ENCODE measurements around the gene ARHGEF39.
"Not testable (repeated sequence)": the region's sequence is repeated elsewhere in the genome, so short reads cannot be mapped to it uniquely, and the experiment has no call there.

ARHGEF39 gene

DNA sequence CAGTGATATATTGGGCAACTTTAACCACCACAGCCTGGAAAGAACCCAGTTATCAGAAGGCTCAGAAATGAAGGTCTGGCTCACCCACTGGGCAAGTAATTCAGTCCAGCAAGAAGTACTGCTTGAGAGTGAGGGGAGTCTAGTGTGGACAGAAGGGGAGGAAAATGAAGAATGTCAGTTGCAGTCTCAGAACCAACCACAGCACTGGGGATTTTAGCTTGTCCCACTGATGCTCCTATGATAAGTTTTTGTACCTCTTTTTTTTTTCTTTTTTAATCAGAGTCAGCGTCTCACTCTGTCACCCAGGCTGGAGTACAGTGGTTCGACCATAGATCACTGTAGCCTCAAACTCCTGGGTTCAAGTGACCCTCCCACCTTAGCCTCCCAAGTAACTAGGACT is 37.4 kb downstream of the ARHGEF39 start:
- no peak for DNase-seq (ENCODE audit: low read depth in 2 of 3, low spot score in 1 of 3)

DNA sequence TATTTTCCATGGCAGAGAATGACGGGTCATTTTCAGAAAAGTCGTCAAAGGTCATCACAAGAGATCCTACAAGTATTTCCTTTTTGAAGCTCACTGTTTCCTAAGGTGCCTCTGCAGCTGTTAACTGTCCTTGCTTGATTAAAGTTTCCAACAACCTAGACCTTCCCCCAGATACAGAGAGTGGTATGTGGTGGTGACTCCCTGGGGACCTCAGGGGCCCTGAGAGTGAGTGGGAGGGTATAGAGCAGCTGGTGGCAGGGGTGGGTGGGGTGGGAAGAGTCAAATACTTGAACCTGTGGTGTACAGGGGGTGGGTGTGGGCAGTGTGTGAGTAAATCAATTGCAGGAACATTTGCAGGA is 45.2 kb downstream of the ARHGEF39 start:
- peak in 1 of 3 donors; percentile 8 for DNase-seq (ENCODE audit: low read depth in 2 of 3, low spot score in 1 of 3)

DNA sequence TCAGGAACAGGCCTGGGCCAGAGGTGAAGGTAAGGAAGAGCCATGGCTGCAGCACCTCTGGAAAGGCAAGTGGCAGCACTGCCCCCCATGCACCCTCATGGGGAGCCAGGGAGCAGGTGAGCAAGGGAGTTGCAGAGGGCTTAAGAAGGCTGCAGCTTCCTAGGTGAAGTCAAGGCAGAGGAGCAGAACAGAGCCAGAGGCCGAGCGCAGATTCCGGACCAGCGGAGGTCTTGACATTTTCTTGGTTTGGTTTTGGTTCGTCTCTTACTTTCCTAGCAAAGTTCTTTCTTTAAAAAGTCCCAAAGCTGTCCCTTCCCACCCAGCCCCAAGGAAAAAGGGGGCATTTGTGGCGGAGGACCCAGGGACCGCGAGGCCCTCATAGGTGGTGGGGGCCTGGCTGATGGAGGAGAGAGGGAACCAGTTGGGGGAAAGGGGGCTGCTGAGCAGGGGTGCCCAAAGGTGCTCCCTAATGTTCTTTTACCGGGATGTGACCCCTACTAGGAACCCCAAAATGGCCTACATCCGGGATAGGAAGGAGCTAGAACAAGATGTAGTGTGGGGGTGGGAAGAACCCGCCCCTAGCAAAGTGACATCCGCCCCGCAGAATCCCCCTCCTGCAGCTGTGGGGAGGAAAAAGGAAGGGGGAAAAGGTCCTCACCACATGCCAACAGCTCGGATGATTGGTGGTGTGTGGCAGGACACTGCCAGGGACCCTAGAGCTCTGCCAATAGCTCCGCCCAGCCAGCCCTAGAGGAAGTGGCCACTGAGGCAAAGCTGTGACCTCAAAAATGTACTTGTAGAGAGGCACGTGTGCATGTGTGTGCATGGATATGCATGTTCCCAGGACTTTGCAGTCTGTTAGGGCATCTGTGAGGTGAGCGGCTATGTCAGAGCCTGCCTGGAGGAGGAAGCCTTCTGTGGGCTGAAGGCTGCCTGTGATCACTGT is 45.9 kb downstream of the ARHGEF39 start:
- DNase-seq (ENCODE audit: low read depth in 2 of 3, low spot score in 1 of 3) = peak; percentile 7 to 44 (median 21)

DNA sequence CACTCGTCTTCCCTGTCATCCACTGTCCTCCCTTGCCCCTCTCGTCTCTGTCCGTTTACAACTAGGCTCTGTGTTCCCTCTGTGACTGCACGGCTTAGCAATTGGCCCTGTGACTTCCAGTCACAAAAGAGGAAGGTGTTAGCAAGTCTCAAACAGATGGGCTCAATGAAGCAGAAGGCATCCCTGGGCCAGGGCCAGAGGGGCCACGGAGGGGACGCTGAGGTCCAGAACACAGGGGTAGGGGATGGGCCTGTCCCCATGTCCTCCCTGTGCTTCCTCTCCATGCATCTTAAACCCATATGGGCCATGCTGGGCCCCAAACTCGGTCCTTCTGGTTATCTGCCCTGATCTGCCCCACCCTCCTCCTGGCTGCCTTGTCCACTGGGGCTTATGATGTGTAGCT is 46.7 kb downstream of the ARHGEF39 start, which contains the start of gene CD72:
CD72 (minus strand) TSS at position 89 of the 403 bp plus-strand sequence. CDS start 110 bp downstream, outside the sequence.
- DNase-seq (ENCODE audit: low read depth in 2 of 3, low spot score in 1 of 3) = no peak

DNA sequence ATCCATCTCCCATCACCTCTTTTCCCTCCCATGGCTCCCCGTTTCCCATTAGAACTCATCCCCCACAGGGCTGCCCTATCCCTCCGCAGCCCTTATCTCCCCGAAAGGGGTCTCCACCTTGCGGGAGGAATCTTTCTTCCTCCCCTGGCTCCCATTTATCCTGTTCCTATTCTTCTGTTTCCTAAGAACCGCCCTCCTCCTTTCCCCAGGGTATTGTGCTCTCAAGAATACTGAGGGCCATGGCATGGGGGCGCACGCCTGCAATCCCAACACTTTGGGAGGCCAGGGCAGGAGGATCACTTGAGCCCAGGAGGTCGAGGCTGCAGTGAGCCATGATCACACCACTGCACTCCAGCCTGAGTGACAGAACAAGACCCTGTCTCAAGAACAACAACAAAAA is 47.4 kb downstream of the ARHGEF39 start:
- DNase-seq (ENCODE audit: low read depth in 2 of 3, low spot score in 1 of 3) = no peak

DNA sequence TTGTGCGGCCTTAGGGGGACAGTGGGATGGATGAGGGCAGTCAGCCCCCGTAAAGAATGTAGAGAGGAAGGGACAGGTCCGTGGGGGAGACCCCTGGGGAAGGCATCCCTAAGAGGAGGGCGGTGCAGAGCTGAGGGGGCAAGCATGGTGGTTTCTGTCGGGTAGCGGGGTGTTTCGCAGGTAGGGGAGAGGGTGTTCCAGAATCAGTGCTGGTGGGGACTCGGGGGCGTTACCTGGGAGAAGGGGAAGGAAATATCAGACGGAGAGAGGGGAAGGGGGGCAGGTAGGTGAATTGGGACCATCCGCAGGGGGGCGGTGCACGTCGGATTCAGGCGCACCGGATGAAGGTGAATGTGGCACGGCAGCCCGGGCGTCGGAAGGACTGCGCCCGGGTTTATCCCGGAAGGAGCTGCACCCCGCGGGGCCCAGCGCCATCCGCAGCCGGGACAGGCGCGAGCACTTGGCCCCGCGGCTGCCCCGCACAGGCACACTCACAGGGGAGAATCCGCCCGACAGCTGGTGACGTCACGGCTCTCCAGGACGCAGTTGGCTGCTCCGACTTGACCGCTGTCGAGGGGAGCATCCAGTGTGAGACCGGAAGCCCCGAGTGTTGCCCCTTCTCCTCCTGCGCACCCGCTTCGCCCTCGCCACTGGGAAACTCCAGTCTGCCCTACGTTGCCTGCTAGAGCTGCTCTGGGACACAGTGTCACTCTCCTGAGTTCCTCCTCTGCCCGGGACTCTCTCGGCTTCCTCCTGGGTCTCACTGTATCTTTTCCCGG is 48.1 kb downstream of the ARHGEF39 start:
- peak; percentile 31 to 53 (median 44) for DNase-seq (ENCODE audit: low read depth in 2 of 3, low spot score in 1 of 3)

DNA sequence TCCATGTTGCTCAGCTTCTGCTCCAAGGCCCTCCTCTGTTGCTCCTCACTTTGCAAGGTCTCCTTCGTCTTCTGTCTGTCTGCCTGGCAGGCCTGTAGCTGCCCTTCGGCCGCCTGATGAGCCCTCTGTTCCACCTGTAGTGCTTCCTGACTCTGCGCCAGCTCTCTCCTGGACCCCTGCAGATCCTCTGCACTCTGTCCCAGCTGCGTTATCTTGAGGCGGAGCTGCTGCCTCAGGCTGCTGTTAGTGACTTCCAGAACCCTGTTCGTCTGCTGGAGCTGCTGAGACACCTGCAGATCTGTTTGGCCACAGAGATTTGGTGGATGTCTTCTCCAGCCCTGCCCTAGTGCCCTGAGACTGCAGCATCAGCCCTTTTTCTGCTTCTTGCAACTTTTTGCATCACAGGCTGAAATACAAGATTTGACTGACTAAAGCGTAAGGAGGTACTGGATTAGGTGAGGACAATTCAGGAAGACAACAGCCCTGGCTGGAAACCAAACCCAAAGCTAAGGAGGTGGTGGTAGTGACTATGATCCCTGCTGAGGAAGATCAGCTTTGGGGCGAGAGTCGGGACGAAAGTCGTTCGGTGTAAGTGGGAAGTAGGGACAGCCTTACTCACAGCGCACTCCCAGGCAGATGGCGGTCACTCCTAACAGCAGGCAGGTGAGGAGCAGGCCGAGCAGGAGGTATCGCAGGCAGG is 48.9 kb downstream of the ARHGEF39 start:
- DNase-seq (ENCODE audit: low read depth in 2 of 3, low spot score in 1 of 3) = no peak

DNA sequence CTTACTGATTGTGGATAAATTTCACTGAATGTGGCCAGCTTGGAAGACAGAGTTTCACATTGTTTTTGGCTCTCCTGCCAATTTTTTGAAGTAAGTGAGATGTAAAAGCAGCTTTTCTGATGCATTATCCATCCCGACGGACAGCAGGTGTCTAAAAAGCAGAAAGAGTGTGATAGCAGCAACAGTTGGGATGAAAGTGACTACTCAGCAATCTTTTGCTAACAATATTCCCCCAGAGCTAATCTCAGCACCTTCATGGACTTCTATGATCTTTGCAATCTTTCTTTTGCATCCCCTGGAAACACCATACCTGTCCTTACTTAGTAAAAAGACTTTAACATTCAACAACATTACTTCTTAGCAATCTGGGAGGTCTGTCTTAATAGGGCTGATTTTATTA is 52.2 kb downstream of the ARHGEF39 start:
- DNase-seq (ENCODE audit: low read depth in 2 of 3, low spot score in 1 of 3) = no peak

DNA sequence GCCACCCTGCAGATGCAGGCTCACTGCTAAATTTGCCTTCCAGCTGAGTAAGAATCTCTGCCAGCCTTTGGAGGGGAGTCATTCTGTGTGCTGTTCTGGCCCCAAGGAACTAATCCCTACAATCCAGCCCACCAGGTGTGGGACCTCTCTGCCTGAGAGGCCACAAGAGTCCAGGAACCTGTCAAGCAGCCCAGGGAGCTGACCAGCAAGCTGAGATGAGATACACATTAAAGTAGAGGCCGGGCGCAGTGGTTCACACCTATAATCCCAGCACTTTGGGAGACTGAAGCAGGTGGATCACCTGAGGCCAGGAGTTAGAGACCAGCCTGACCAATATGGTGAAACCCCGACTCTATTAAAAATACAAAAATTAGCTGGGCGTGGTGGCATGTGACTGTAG is 52.9 kb downstream of the ARHGEF39 start:
- DNase-seq (ENCODE audit: low read depth in 2 of 3, low spot score in 1 of 3) = not testable (repeated sequence)

DNA sequence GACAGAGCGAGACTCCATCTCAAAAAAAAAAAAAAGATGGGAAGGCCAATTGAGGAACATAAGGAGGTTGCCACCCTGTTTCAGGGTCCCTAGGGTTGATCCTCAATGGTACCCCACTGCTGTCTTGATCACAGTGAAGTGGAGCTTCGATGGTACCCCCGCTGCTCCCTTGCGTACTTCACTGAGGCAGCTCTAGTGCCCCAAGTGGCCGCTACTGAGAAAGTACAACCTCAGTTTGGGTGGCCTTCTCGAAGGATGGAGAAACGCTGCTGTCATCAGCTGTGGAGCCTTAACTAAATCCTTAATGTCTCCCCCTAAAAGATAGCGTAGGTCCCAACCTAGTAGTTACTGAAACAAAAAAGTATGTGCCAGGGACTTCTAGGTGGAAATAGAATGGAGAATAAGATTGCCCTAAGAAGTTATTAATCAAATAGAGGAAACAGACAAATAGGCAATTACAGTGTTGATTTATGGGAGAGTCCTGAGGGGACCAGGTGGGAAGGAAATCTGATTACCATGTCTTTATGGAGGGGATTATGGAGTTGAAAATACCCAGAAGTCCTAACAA is 53.7 kb downstream of the ARHGEF39 start:
- peak; percentile 32 to 46 (median 43) for DNase-seq (ENCODE audit: low read depth in 2 of 3, low spot score in 1 of 3)

DNA sequence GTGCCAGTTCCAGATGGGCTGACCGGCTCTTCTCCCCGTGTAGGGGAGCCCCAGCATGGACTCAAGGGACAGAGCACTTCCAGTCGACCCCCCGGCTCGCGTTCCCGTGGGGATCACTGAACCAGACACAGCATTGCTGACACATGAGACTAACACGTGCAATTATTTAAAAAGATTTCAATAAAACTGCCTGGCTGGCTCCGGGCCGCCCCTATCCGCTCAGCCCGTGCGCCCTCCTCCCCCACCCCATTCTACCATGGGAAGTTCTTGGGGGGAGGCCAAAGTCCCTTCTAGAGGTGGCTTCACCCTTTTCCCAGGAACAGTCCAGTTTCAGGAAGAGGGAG is 55.2 kb downstream of the ARHGEF39 start:
- no peak for DNase-seq (ENCODE audit: low read depth in 2 of 3, low spot score in 1 of 3)

All from stimulated activated CD4-positive, alpha-beta T cell treated with anti-CD3 and anti-CD28 coated beads, Interleukin-12 subunit alpha, Interleukin-12 subunit beta, amount 100 ng/mL, for 48 hours (primary cell).